WTC11 (cell line): ENCODE results near the gene SGCD. TPM values are rescaled to one million over a fixed set of nuclear protein-coding genes. Genes with fewer than 3 reads are reported as not detected.

Experiments used
- ATAC-seq: fragments of 200-7000 bp; cut with Tn5 transposase; 2 replicates; pipeline ENCODE4 v1.10.0; 2021; ENCODE audit warnings: mild to moderate bottlenecking, moderate library complexity
- CTCF ChIA-PET: fragments of 300-600 bp; sonication (Branson Sonifier 250); formaldehyde crosslinking; loops from one replicate; lab custom pipeline; 2021; ENCODE audit warnings: antibody characterized with exemption; lab: Charles Lee
- POLR2A ChIA-PET: fragments of 350-600 bp; sonication (Branson Sonifier 250); formaldehyde crosslinking; loops from one replicate; lab custom pipeline; 2021; ENCODE audit warnings: antibody characterized with exemption; lab: Charles Lee
- DNase-seq: peaks from one replicate; pipeline ENCODE4 v3.0.0; 2021; ENCODE audit warnings: low spot score
- H3K27ac Mint-ChIP-seq: 2 replicates; pipeline ENCODE4 v1.8.0; 2021; ENCODE audit warnings: mixed read lengths
- H3K27me3 Mint-ChIP-seq: 2 replicates; pipeline ENCODE4 v1.8.0; 2021; ENCODE audit warnings: low read depth, mild to moderate bottlenecking, moderate library complexity, mixed read lengths
- H3K36me3 Mint-ChIP-seq: 2 replicates; pipeline ENCODE4 v1.8.0; 2021; ENCODE audit warnings: mixed read lengths
- H3K4me1 Mint-ChIP-seq: 2 replicates; pipeline ENCODE4 v1.8.0; 2022; ENCODE audit warnings: mixed read lengths
- H3K4me3 Mint-ChIP-seq: 2 replicates; pipeline ENCODE4 v1.8.0; 2021; ENCODE audit warnings: mild to moderate bottlenecking, moderate library complexity, mixed read lengths
- H3K9me3 Mint-ChIP-seq: 2 replicates; pipeline ENCODE4 v1.8.0; 2021; ENCODE audit warnings: mixed read lengths
- ERG ChIP-seq: fragments of 250-450 bp; sonication (Bioruptor Pico); IDR thresholded peaks from 2 replicates; pipeline ENCODE4 v1.8.0; 2021; ENCODE audit warnings: mild to moderate bottlenecking
- ESRRA ChIP-seq: sonication (generic); formaldehyde crosslinking; IDR thresholded peaks from 2 replicates; pipeline ENCODE4 v1.8.1; 2022; ENCODE audit warnings: mild to moderate bottlenecking, missing genetic modification reagents, borderline replicate concordance
- KAT7 ChIP-seq: sonication (generic); formaldehyde crosslinking; IDR thresholded peaks from 2 replicates; pipeline ENCODE4 v1.8.1; 2023; ENCODE audit warnings: missing genetic modification reagents, mild to moderate bottlenecking, borderline replicate concordance
- MXD4 ChIP-seq: fragments of 250-450 bp; sonication (Bioruptor Pico); IDR thresholded peaks from 2 replicates; pipeline ENCODE4 v1.8.0; 2021; ENCODE audit warnings: mild to moderate bottlenecking, moderate library complexity, borderline replicate concordance
- MYBL2 ChIP-seq: sonication (generic); formaldehyde crosslinking; IDR thresholded peaks from 2 replicates; pipeline ENCODE4 v1.8.1; 2023; ENCODE audit warnings: mild to moderate bottlenecking, moderate library complexity, missing genetic modification reagents
- NR1H2 ChIP-seq: sonication (generic); formaldehyde crosslinking; IDR thresholded peaks from 2 replicates; pipeline ENCODE4 v1.9.0; 2021; ENCODE audit warnings: mild to moderate bottlenecking, moderate library complexity, missing genetic modification reagents
- NR2C2 ChIP-seq: sonication (generic); formaldehyde crosslinking; IDR thresholded peaks from 2 replicates; pipeline ENCODE4 v1.8.0; 2022; ENCODE audit warnings: mild to moderate bottlenecking, missing genetic modification reagents
- PRRX2 ChIP-seq: fragments of 250-450 bp; sonication (Bioruptor Pico); IDR thresholded peaks from 2 replicates; pipeline ENCODE4 v1.8.0; 2021; ENCODE audit warnings: mild to moderate bottlenecking
- STAT6 ChIP-seq: sonication (generic); formaldehyde crosslinking; conservative IDR thresholded peaks from 2 replicates; pipeline ENCODE4 v1.8.1; 2023; ENCODE audit warnings: mild to moderate bottlenecking, low read depth, missing genetic modification reagents, moderate library complexity
- TEAD1 ChIP-seq: sonication (generic); formaldehyde crosslinking; IDR thresholded peaks from 2 replicates; pipeline ENCODE4 v1.8.0; 2022; ENCODE audit warnings: mild to moderate bottlenecking, missing genetic modification reagents
- TEAD4 ChIP-seq: sonication (generic); formaldehyde crosslinking; IDR thresholded peaks from 2 replicates; pipeline ENCODE4 v1.8.0; 2022; ENCODE audit warnings: mild to moderate bottlenecking, missing genetic modification reagents
- ZNF219 ChIP-seq: sonication (generic); formaldehyde crosslinking; IDR thresholded peaks from 2 replicates; pipeline ENCODE4 v1.8.0; 2023; ENCODE audit warnings: missing genetic modification reagents, mild to moderate bottlenecking, borderline replicate concordance
- ZNF671 ChIP-seq: fragments of 250-450 bp; sonication (Bioruptor Pico); IDR thresholded peaks from 2 replicates; pipeline ENCODE4 v1.8.0; 2021; ENCODE audit warnings: mild to moderate bottlenecking
- ZSCAN18 ChIP-seq: fragments of 250-450 bp; sonication (Bioruptor Pico); IDR thresholded peaks from 2 replicates; pipeline ENCODE4 v2.1.2; 2022; ENCODE audit warnings: mild to moderate bottlenecking, moderate library complexity
- total RNA-seq: library from RNA; stranded (reverse); gene quantifications from 3 replicates; pipeline ENCODE4 v1.2.3, GENCODE V29; 2021
- TF ChIP-seq, protein P1 (sequence below): sonication (generic); formaldehyde crosslinking; IDR thresholded peaks from 2 replicates; pipeline ENCODE4 v1.8.1; 2023; ENCODE audit warnings: mild to moderate bottlenecking, missing genetic modification reagents
- TF ChIP-seq, protein P2 (sequence below): sonication (generic); formaldehyde crosslinking; IDR thresholded peaks from 2 replicates; pipeline ENCODE4 v1.8.1; 2023; ENCODE audit warnings: mild to moderate bottlenecking, missing genetic modification reagents, borderline replicate concordance
- TF ChIP-seq, protein P3 (sequence below): sonication (generic); formaldehyde crosslinking; IDR thresholded peaks from 2 replicates; pipeline ENCODE4 v1.8.1; 2022; ENCODE audit warnings: mild to moderate bottlenecking, missing genetic modification reagents, moderate library complexity, borderline replicate concordance
- TF ChIP-seq, protein P4 (sequence below): sonication (generic); formaldehyde crosslinking; IDR thresholded peaks from 2 replicates; pipeline ENCODE4 v1.8.1; 2023; ENCODE audit warnings: mild to moderate bottlenecking, missing genetic modification reagents, moderate library complexity

The SGCD gene
- total RNA-seq, 1 experiment from 2014 or later, result 0.33 TPM

DNA sequence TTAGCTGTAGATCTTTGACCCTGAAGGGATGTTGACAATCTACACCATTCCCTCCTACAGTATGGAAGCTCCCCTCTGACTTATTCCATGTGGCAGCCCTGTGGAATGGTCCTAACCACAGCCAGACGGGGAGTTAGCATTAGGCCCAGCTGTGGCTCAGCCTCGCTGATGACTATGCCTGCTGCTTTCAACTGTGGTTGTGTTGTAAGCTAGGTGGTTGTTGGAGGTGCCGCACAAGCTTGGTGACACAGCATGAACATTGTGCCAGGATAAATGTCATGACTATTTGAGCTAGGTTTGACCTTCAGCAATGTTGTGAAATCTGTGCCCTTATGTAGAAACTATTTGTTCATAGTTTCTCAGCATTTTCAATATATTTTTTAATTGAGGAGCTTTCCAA, 40.6 kb downstream of the SGCD start:
- Mint-ChIP-seq H3K27me3 (no peaks in the 10 kb centered on the region), H3K36me3 (no peaks in the 10 kb centered on the region), H3K27ac (no peak overlapping the region)
- TF ChIP-seq MXD4 (CRISPR knock-in tag) (no peak), ESRRA (CRISPR knock-in tag) (no peak), MYBL2 (no peak)
- TF ChIP-seq, all 79 proteins: peak for 0
- H3K4me3 Mint-ChIP-seq, result no peak overlapping the region
- ChIA-PET POLR2A (no interaction called here), CTCF (interaction anchor here (1.4 kb wide), 1 partner anchor 64 kb away, joined by 4 read pairs; no protein-coding TSS in a partner anchor)
- H3K9me3 Mint-ChIP-seq, result peaks cover 3% of the 10 kb centered on the region; the same call in 1 of the 2 replicates
- H3K4me1 Mint-ChIP-seq, result no peaks in the 10 kb centered on the region
- DNase-seq, result no peak
- ATAC-seq, result peak; percentile 77

- POLR2A ChIA-PET, result no interaction called here
- TF ChIP-seq ESRRA (CRISPR knock-in tag), result no peak
- no peak for TF ChIP-seq ERG (CRISPR knock-in tag)
- no peak for TF ChIP-seq TEAD4 (CRISPR knock-in tag)
- TF ChIP-seq, protein P1, sequence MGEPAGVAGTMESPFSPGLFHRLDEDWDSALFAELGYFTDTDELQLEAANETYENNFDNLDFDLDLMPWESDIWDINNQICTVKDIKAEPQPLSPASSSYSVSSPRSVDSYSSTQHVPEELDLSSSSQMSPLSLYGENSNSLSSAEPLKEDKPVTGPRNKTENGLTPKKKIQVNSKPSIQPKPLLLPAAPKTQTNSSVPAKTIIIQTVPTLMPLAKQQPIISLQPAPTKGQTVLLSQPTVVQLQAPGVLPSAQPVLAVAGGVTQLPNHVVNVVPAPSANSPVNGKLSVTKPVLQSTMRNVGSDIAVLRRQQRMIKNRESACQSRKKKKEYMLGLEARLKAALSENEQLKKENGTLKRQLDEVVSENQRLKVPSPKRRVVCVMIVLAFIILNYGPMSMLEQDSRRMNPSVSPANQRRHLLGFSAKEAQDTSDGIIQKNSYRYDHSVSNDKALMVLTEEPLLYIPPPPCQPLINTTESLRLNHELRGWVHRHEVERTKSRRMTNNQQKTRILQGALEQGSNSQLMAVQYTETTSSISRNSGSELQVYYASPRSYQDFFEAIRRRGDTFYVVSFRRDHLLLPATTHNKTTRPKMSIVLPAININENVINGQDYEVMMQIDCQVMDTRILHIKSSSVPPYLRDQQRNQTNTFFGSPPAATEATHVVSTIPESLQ (CRISPR knock-in tag), result no peak
- no peak for TF ChIP-seq KAT7
- no peak for TF ChIP-seq NR2C2 (CRISPR knock-in tag)
- TF ChIP-seq ZNF671 (CRISPR knock-in tag), result no peak
- TF ChIP-seq TEAD1 (CRISPR knock-in tag), result no peak
- TF ChIP-seq, protein P2, sequence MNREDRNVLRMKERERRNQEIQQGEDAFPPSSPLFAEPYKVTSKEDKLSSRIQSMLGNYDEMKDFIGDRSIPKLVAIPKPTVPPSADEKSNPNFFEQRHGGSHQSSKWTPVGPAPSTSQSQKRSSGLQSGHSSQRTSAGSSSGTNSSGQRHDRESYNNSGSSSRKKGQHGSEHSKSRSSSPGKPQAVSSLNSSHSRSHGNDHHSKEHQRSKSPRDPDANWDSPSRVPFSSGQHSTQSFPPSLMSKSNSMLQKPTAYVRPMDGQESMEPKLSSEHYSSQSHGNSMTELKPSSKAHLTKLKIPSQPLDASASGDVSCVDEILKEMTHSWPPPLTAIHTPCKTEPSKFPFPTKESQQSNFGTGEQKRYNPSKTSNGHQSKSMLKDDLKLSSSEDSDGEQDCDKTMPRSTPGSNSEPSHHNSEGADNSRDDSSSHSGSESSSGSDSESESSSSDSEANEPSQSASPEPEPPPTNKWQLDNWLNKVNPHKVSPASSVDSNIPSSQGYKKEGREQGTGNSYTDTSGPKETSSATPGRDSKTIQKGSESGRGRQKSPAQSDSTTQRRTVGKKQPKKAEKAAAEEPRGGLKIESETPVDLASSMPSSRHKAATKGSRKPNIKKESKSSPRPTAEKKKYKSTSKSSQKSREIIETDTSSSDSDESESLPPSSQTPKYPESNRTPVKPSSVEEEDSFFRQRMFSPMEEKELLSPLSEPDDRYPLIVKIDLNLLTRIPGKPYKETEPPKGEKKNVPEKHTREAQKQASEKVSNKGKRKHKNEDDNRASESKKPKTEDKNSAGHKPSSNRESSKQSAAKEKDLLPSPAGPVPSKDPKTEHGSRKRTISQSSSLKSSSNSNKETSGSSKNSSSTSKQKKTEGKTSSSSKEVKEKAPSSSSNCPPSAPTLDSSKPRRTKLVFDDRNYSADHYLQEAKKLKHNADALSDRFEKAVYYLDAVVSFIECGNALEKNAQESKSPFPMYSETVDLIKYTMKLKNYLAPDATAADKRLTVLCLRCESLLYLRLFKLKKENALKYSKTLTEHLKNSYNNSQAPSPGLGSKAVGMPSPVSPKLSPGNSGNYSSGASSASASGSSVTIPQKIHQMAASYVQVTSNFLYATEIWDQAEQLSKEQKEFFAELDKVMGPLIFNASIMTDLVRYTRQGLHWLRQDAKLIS (CRISPR knock-in tag), result no peak
- no peak for TF ChIP-seq MYBL2
- no peak for TF ChIP-seq NR1H2 (CRISPR knock-in tag)
- TF ChIP-seq STAT6 (CRISPR knock-in tag), result no peak
- no peak for TF ChIP-seq ZSCAN18 (CRISPR knock-in tag)
- TF ChIP-seq, protein P3, sequence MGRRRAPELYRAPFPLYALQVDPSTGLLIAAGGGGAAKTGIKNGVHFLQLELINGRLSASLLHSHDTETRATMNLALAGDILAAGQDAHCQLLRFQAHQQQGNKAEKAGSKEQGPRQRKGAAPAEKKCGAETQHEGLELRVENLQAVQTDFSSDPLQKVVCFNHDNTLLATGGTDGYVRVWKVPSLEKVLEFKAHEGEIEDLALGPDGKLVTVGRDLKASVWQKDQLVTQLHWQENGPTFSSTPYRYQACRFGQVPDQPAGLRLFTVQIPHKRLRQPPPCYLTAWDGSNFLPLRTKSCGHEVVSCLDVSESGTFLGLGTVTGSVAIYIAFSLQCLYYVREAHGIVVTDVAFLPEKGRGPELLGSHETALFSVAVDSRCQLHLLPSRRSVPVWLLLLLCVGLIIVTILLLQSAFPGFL (CRISPR knock-in tag), result no peak
- no peak for TF ChIP-seq PRRX2 (CRISPR knock-in tag)
- TF ChIP-seq, protein P4, sequence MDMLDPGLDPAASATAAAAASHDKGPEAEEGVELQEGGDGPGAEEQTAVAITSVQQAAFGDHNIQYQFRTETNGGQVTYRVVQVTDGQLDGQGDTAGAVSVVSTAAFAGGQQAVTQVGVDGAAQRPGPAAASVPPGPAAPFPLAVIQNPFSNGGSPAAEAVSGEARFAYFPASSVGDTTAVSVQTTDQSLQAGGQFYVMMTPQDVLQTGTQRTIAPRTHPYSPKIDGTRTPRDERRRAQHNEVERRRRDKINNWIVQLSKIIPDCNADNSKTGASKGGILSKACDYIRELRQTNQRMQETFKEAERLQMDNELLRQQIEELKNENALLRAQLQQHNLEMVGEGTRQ (CRISPR knock-in tag), result no peak
- TF ChIP-seq ZNF219 (CRISPR knock-in tag), result no peak
Measured at GRCh38 chr5:156375895-156376495, 49.0 kb downstream of the SGCD start.

More at GRCh38 chr5:156375895-156376495, 49.0 kb downstream of the SGCD start:
- Mint-ChIP-seq H3K4me3 (no peak overlapping the region), H3K27ac (no peak overlapping the region), H3K9me3 (no peaks in the 10 kb centered on the region), H3K4me1 (0 out of 2 replicates have a peak, but pooled peaks cover 3% of the 10 kb centered on the region), H3K36me3 (no peaks in the 10 kb centered on the region), H3K27me3 (no peaks in the 10 kb centered on the region)
- ATAC-seq (no peak), DNase-seq (no peak)
- CTCF ChIA-PET, result no interaction called here
